GM21367 (cell line): Measurements from ENCODE around the gene DDN.

Experiments
- ATAC-seq: cut with Tn5 transposase; IDR thresholded peaks from one replicate; pipeline ENCODE4 v1.9.1; 2021; ENCODE audit not compliant: unreplicated experiment

DDN gene

GRCh38 chr12:48968467-48968866 is 30.7 kb downstream of the DDN start:
- no peak for ATAC-seq

GRCh38 chr12:48967991-48968390 is 31.2 kb downstream of the DDN start:
- no peak for ATAC-seq

- no peak for ATAC-seq
These were observed 32.8 kb downstream of the DDN start for GRCh38 chr12:48966177-48966895.

DNA sequence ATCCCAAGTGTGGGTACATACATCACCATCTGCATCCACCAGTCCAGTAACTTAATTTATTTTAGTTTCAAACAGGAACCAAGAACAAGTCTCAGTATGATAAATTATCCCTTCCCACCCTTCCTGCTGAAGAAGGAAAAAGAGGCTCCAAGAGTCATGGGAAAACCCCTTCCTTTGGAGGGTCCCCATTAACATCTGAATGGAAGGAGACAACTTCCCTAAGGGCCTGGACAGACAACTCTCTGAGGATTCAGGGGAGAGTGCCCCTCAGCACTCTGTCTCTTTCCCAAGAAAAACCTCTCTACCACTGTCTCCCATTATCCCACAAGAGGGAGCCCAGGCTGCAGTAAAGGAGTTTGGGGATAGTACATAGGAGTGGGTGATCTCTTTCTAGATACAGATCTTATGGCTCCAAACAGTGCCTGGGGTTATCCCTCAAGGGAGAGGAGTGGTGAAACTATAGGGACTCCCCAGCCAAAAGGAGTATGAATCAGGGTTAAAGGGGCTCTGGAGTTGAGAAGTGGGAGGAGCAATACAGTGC is 33.8 kb downstream of the DDN start:
- ATAC-seq: no peak

- no peak for ATAC-seq
These were observed 37.4 kb downstream of the DDN start for GRCh38 chr12:48961801-48962200.

DNA sequence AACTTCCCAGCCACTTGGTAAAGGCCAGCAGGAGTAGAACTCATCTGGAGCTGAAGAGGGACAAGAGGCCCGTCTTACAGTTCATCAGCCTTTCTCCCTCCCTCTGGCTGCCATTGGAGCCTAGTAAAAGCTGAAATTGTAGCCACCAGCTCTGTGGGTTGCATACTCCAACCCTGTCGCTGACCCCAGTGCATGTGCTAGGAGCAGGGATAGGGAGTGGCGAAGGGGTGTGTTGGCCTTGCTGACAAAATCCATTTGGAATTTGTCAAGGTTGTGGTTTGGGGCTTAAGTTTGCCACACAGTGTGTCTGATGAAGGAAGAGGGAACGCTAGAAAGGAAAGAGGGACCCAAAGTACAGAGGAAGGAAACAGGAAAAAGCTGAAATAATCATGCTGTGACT is 37.8 kb downstream of the DDN start:
- ATAC-seq: no peak

- no peak for ATAC-seq
These were observed 38.3 kb downstream of the DDN start for GRCh38 chr12:48960834-48961233.

- ATAC-seq: no peak
These were observed 41.2 kb downstream of the DDN start for GRCh38 chr12:48958049-48958388.

DNA sequence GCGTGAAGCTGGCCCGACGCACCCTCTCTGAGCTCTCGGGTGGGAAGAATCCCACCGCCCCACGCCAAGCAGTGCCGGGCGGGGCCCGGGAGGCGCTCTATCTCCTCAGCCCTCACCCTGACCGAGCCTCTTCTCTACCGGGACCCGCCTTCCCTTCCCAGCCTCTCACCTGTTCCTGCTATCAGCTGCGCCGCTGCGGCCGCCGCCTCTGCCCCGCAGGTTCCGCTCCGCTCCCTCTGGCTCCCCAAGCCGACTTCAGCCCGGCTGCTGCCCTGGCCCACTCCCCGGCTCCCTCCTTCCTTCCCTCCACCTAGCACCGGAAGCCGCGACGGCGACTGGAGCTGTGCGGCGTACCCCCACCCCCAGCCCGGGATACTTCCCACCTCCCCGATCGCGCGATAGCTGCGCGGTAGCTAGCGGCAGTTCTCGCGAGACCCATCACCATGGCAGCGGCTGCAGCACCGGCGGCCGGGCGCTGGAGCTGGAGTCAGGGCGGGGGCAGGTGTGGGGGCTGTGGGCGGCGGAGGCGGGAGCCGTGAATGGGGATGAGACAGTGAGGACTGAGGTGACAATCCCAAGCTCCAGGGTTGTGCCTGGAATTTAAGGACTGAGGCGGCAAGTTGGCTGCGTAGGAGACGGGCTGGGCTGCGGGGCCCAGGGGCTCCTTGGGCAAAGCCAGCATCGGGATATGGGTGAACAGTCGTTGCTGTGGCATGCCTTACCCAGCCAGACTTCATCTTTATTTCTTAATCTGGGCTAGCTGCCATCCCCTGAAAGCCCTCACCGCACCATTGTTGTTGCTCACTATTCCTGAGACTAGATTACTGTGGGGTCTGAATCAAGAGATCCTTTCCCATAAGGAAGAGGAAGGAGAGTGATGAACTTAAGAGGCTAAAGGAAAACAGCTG is 41.8 kb downstream of the DDN start, which contains the start of gene ARF3:
ARF3 (minus strand) TSS at position 347 of the 908 bp plus-strand sequence. CDS start 16,392 bp downstream, outside the sequence.
- ATAC-seq: peak; percentile 55

DNA sequence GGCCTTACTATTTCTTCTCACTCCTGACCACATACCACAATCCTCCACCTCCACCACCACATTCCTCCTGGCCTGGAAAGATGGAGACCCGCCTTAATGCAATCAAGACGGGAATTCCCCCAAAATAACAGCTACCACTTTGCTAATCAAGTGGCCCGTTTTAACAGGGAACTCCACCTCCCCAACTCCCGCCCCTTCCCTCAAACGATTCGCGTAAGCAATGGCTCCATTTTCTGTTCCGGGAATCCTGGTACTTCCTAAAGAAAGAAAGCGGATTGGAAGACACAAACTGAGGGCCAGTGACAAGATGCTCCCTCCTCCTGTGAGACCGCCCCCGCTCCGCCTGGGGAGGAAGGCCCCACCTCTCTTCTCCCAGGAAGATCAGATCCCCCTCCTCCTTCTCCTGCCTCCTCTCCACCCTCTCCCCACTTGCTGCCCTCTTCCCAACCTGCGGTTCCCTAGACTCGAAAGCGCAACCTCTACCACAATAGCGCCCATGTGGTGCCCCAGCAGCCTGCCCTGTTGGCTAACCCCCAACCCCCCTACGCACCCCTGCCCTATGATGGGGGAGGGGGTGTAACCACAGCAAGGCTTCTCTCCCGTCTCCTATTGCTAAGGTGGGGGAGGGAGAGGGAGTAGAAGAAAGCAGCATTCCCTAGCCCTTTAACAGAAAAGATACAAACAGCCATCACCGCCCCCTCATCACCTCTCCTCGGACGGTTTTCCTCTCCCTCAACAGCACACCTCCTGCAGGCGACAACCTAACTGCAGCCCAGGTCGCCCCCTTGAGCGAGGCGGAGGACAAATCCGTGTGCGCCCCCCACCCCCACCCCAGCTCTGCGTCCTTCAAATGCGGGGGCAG is 42.7 kb downstream of the DDN start:
- ATAC-seq: peak; percentile 25

GRCh38 chr12:48954841-48955501 is 44.2 kb downstream of the DDN start:
- ATAC-seq: no peak

DNA sequence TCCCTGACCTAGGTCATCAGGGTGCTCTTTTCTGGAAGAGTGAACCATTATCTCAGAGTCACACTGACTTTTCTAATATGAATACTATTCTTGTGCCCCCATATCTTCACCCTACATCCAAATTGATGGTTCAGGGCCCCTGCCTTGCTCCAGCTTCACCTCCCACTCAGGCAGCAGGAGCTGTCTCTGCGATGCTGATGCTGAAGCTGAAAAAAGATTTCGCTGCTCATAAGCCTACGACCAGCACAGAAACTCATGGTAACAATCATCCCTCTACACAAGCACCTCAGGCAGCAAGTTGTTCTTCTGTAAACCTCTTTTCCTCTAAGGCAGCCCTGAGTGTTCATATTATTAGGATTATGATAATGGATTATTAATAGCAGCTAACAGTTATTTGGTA is 45.1 kb downstream of the DDN start:
- no peak for ATAC-seq

DNA sequence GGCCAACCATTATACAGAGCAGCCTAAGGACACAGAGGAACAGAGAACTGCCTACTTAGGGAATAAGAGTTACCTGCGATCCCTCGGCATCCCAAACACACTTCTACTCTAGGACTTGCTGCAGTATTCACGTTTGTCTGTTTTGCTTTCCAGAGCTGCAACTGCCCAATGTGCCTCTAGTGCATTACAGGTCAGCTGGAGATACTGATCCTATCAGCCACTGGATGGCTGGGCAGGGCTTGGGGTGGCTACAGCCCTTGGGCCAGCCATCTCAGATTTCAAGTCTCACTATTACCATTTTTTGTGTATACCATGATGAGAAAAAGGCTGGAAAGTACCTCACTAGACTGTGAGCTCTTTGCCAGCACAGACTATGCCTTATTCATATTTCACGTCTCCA is 46.5 kb downstream of the DDN start:
- no peak for ATAC-seq

DNA sequence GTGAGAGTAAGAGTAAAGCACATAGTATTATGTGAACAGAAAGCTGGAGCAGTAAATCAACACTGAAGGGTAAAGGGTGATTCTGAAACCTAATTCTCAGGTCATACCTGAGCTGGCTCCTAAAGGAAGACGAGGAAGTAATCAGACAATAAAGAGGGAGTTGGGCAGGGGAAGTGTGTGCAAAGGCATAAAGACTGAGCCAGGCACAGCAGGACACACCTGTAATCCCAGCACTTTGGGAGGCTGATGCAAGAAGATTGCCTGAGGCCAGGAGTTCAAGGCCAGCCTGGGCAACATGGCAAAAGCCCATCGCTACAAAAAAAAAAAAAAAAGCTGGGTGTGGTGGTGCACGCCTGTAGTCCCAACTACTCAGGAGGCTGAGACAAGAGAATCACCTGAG is 51.4 kb downstream of the DDN start:
- ATAC-seq: no peak

GRCh38 chr12:48946943-48947342 is 52.2 kb downstream of the DDN start:
- no peak for ATAC-seq

GRCh38 chr12:48946205-48946604 is 53.0 kb downstream of the DDN start:
- no peak for ATAC-seq
